Calu3 (cell line): ENCODE results near the gene NEDD9. TPM values are rescaled to one million over a fixed set of nuclear protein-coding genes. Genes with fewer than 3 reads are reported as not detected.
A peak's percentile ranks its signal among the peaks of the same experiment; 100 is the strongest.

Source experiments
- BruUV-seq: library from RNA; stranded (reverse); fragments of 400-500 nt; replicated peaks from 2 replicates; lab custom pipeline; 2021; lab: Mats Ljungman, UMichigan
- CTCF ChIA-PET: fragments of 300-600 bp; sonication (Branson Sonifier 250); formaldehyde crosslinking; loops from one replicate; lab custom pipeline; 2022; ENCODE audit warnings: antibody characterized with exemption; lab: Charles Lee
- DNase-seq: peaks from one replicate; pipeline ENCODE4 v3.0.0; 2022
- H3K27ac Mint-ChIP-seq: one replicate; pipeline ENCODE4 v1.8.0; 2022; ENCODE audit warnings: mixed read lengths; ENCODE audit not compliant: unreplicated experiment
- H3K27me3 Mint-ChIP-seq: one replicate; pipeline ENCODE4 v1.8.0; 2022; ENCODE audit warnings: mixed read lengths; ENCODE audit not compliant: unreplicated experiment
- H3K36me3 Mint-ChIP-seq: one replicate; pipeline ENCODE4 v1.8.0; 2022; ENCODE audit warnings: mild to moderate bottlenecking, moderate library complexity, mixed read lengths; ENCODE audit not compliant: insufficient read depth, unreplicated experiment
- H3K4me1 Mint-ChIP-seq: one replicate; pipeline ENCODE4 v1.8.0; 2022; ENCODE audit warnings: mild to moderate bottlenecking, low read depth, mixed read lengths; ENCODE audit not compliant: unreplicated experiment
- H3K4me3 Mint-ChIP-seq: one replicate; pipeline ENCODE4 v1.8.0; 2022; ENCODE audit warnings: mild to moderate bottlenecking, low read depth, moderate library complexity, mixed read lengths; ENCODE audit not compliant: unreplicated experiment
- H3K9me3 Mint-ChIP-seq: one replicate; pipeline ENCODE4 v1.8.0; 2022; ENCODE audit warnings: low read depth, mixed read lengths; ENCODE audit not compliant: unreplicated experiment
- intact Hi-C: fragments of 100-400 bp; cut with micrococcal nuclease; formaldehyde crosslinking; loops from one replicate; pipeline ENCODE4 v1.10.0; 2022; ENCODE audit not compliant: unreplicated experiment
- total RNA-seq: library from RNA; stranded (reverse); gene quantifications from 2 replicates; pipeline ENCODE4 v1.2.3, GENCODE V29; 2022
- TF ChIP-seq, protein P1 (sequence below): fragments of 200-600 bp; IDR thresholded peaks from one replicate; pipeline ENCODE4 v1.8.0; 2022; ENCODE audit warnings: antibody characterized with exemption; ENCODE audit not compliant: unreplicated experiment

NEDD9 gene
- total RNA-seq, 1 experiment from 2014 or later: 28.1 TPM

GRCh38 chr6:11219400-11219834 lies 13.1 kb downstream of the NEDD9 start:
- H3K27ac Mint-ChIP-seq: peak overlapping the region; percentile 99
- peaks cover 70% of the 10 kb centered on the region for H3K4me1 Mint-ChIP-seq
- DNase-seq: no peak
- BruUV-seq: TSS peak; percentile 84
- intact Hi-C loops: loop anchor here (5.0 kb wide), 5 partner anchors 47 to 213 kb away; no protein-coding TSS in a partner anchor
- CTCF ChIA-PET: no interaction called here
- H3K36me3 Mint-ChIP-seq: peaks cover 32% of the 10 kb centered on the region
- peak overlapping the region; percentile 65 for H3K4me3 Mint-ChIP-seq
- no peaks in the 10 kb centered on the region for H3K27me3 Mint-ChIP-seq
- H3K9me3 Mint-ChIP-seq: no peaks in the 10 kb centered on the region
- TF ChIP-seq, protein P1, sequence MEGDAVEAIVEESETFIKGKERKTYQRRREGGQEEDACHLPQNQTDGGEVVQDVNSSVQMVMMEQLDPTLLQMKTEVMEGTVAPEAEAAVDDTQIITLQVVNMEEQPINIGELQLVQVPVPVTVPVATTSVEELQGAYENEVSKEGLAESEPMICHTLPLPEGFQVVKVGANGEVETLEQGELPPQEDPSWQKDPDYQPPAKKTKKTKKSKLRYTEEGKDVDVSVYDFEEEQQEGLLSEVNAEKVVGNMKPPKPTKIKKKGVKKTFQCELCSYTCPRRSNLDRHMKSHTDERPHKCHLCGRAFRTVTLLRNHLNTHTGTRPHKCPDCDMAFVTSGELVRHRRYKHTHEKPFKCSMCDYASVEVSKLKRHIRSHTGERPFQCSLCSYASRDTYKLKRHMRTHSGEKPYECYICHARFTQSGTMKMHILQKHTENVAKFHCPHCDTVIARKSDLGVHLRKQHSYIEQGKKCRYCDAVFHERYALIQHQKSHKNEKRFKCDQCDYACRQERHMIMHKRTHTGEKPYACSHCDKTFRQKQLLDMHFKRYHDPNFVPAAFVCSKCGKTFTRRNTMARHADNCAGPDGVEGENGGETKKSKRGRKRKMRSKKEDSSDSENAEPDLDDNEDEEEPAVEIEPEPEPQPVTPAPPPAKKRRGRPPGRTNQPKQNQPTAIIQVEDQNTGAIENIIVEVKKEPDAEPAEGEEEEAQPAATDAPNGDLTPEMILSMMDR: no peak

GRCh38 chr6:11218538-11219399 lies 13.7 kb downstream of the NEDD9 start:
- peaks cover 29% of the 10 kb centered on the region for H3K36me3 Mint-ChIP-seq
- no TSS peak for BruUV-seq
- peak overlapping the region; percentile 65 for H3K4me3 Mint-ChIP-seq

GRCh38 chr6:11218102-11218442 lies 14.4 kb downstream of the NEDD9 start:
- Mint-ChIP-seq H3K36me3 (peaks cover 36% of the 10 kb centered on the region), H3K27ac (peak overlapping the region; percentile 99), H3K9me3 (no peaks in the 10 kb centered on the region), H3K4me1 (peaks cover 73% of the 10 kb centered on the region), H3K4me3 (peak overlapping the region; percentile 65), H3K27me3 (no peaks in the 10 kb centered on the region)
- intact Hi-C loops: loop anchor here (5.0 kb wide), 5 partner anchors 46 to 214 kb away; no protein-coding TSS in a partner anchor
- no peak for DNase-seq
- TF ChIP-seq, protein P1: no peak
- BruUV-seq: no TSS peak
- CTCF ChIA-PET: interaction anchor here (0.9 kb wide), 1 partner anchor 196 kb away, joined by 3 read pairs; no protein-coding TSS in a partner anchor

More at GRCh38 chr6:11218538-11219399, 13.7 kb downstream of the NEDD9 start:
- Mint-ChIP-seq H3K27ac (peak overlapping the region; percentile 99), H3K9me3 (no peaks in the 10 kb centered on the region), H3K27me3 (no peaks in the 10 kb centered on the region), H3K4me1 (peaks cover 66% of the 10 kb centered on the region)
- CTCF ChIA-PET: no interaction called here
- TF ChIP-seq, protein P1: no peak
- DNase-seq: peak; percentile 71
- intact Hi-C loops: loop anchor here (5.0 kb wide), 5 partner anchors 46 to 214 kb away; no protein-coding TSS in a partner anchor

DNA sequence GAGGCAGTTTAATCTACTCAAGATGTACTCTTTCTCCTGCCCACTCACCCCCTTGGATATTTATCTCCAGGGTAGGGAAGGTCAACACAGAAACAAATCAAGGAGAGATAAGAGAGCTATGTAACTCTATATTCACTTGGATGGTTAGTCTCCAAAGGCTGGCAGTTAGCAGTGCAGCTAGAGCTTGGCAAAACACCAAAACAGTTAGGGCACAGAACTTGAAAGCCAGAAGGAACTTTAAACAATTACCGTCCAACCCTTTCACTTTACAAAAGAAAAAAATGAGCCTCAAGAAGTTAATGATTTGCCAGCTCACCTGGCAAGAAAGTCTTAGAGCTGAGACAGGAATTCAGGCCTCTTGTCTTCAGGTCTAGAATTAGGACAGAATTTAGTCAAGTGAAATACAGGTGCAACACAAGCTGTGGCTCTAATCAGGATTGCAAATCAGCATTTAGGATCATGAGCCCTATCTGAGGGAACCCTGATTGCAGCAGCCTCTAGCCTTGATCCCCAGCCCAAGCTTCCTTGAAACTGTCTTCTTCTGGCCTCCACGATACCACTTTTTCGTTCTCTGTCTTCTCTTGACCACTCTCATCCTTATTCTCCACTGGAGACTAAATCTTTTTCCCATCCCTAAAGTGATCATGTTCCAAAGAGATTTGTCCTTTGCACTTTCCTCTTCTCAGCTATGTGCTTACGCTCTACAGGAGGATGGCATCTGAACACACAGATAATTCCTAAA lies 14.9 kb downstream of the NEDD9 start:
- Mint-ChIP-seq H3K4me3 (peak overlapping the region; percentile 65), H3K27ac (peak overlapping the region; percentile 99), H3K27me3 (no peaks in the 10 kb centered on the region), H3K4me1 (peaks cover 73% of the 10 kb centered on the region), H3K36me3 (peaks cover 38% of the 10 kb centered on the region), H3K9me3 (no peaks in the 10 kb centered on the region)
- intact Hi-C loops: loop anchor here (1.0 to 5.0 kb wide), 6 partner anchors 10 to 215 kb away; no protein-coding TSS in a partner anchor
- peak; percentile 50 for DNase-seq
- BruUV-seq: TSS peak; percentile 66
- CTCF ChIA-PET: interaction anchor here (0.5 to 0.9 kb wide), 6 partner anchors 9 to 196 kb away, joined by 3 to 5 read pairs (median 3); no protein-coding TSS in a partner anchor
- TF ChIP-seq, protein P1: no peak
